ENCODE measurements around the gene PKNOX2.

PKNOX2 gene

DNA sequence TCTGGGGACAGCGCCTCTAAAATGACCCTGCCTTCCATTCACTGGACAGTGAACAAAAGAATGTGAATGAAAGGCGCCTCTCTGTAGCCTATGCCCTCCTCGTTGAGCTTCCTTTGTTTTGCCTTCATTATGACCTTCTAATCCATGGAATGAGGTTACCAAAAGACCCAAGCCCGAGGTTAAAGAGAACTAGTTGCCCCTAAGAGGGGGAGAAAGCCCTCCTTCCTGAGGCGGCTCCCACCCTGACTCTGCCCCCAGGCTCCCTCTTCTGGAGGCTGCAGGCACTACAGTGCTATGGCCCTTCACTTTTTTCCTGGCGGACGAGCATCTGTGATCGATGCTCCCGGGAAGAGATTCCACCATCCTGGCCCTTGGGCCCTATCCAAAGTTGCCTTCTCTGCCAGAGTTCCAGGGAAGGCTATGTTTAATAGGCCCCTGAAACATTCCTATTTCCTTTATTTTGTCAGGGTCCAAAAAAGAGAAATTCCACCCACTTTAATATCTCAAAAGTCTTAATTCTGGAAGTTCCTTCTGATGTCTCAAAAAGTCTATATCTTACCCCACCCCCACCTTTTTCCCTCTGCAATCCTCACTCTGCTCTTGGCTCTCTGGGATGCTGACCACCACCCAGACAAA is 184.2 kb downstream of the PKNOX2 start:
- no peaks in the 10 kb centered on the region for H3K9me3 Mint-ChIP-seq
- no peaks in the 10 kb centered on the region for H3K36me3 Mint-ChIP-seq (ENCODE audit: low read depth)
- peaks cover 6% of the 10 kb centered on the region for H3K27me3 Mint-ChIP-seq (ENCODE audit: low read depth)
- no peak overlapping the region for H3K4me3 Mint-ChIP-seq
- no peak overlapping the region for H3K27ac Mint-ChIP-seq
- H3K4me1 Mint-ChIP-seq (ENCODE audit: low read depth) = no peaks in the 10 kb centered on the region
- peak; percentile 12 for DNase-seq (ENCODE audit: low spot score)

DNA sequence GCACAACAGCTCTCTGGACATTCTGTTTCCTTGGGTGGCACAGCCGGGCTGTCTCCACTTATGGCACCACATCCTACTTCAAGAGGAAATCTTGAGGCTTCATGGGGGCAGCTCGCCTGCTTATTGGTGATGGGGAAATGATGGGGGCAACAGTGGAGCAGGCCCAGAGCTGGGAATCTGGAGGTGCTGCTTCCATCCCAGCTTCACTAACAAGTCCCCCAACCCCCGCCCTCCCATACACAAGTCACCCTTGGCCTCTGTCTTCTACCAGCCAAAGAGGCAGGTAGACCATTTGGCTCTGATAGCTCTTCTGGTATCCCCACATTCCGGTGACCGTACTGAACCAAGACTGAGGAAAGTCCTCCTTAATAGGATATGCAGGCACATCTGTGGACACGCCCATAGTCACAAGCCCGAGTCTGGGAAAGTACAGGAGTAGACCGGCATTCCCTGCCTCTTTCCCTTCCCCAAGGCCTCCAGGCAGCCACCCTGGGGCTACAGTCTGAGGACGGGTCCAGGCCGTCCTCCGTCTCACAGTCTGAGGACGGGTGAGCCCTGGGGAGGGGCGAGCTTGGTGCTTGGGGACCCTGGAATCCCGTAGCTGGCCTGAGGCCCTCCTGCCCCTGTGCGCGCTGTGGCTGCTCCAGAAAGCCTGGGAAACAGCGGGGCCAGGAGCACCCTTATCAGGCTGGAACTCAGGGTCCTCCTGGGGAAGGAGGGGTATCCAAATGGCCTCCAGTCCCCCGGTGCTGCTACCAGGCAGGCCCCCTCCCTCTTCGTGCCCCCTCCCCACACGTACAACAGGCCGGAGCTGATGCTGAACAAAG is 185.9 kb downstream of the PKNOX2 start:
- Mint-ChIP-seq H3K4me1 (ENCODE audit: low read depth) (no peaks in the 10 kb centered on the region), H3K9me3 (no peaks in the 10 kb centered on the region), H3K27ac (no peak overlapping the region), H3K36me3 (ENCODE audit: low read depth) (no peaks in the 10 kb centered on the region), H3K27me3 (ENCODE audit: low read depth) (peaks cover 3% of the 10 kb centered on the region), H3K4me3 (no peak overlapping the region)
- no peak for DNase-seq (ENCODE audit: low spot score)

DNA sequence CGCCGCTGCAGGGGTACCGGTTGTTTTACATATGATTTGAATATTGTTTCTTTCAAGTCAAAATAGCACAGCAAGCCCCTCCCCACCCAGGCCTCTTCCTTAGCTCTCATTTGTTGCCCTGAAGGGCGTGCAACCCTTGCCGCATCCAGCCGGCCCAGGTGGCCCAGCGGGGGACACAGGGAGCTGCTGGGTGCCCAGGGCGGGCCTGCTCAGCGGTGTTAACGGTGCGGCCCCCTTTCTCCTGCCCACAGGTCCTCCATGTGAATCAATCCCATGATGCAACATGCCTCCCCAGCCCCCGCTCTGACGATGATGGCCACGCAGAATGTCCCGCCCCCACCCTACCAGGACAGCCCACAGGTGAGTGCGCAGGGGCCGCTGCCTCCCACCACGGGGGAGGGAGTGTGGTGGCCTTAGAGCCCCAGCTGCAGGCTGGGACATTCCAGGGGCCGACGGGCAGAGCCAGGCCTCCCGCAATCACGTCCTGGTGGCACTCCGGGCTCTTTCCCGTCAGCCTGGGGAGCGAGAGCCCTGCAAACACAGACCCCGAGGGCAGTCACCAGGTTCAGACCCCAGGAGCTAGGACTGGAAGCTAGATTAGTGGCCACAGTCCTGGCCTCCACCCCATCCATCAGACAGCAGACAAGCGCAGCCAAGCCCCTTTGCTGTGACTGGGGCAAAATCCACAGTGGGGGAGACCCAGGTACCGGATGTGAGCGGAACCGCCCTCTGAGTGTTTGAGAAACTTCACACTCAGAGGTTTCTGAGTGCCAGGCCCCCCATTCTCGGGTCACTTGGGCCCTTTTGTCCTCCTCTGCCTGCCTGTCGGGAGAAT is 186.7 kb downstream of the PKNOX2 start:
- peaks cover 3% of the 10 kb centered on the region for H3K27me3 Mint-ChIP-seq (ENCODE audit: low read depth)
- no peak overlapping the region for H3K4me3 Mint-ChIP-seq
- no peak for DNase-seq (ENCODE audit: low spot score)
- H3K36me3 Mint-ChIP-seq (ENCODE audit: low read depth) = no peaks in the 10 kb centered on the region
- no peaks in the 10 kb centered on the region for H3K4me1 Mint-ChIP-seq (ENCODE audit: low read depth)
- no peak overlapping the region for H3K27ac Mint-ChIP-seq
- H3K9me3 Mint-ChIP-seq = no peaks in the 10 kb centered on the region

DNA sequence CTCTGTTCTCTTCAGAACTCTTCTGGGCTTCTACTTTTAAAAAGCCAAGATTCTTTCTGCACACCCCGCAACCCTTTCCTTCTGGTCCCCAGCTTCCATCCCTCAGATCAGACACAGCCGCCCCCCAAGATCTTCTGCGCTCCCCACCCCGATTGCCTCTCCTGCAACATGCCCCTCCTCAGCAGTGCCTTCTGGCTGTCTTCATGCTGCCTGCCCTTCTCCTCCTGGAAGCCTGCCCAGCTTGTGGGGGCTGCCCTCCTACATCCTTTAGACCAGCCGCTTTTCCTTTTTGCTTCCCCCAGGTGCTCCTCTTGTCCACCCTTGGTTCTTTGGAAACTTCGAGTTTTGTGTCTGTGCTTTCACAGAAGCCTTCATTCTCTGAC is 187.3 kb downstream of the PKNOX2 start:
- no peak for DNase-seq (ENCODE audit: low spot score)

DNA sequence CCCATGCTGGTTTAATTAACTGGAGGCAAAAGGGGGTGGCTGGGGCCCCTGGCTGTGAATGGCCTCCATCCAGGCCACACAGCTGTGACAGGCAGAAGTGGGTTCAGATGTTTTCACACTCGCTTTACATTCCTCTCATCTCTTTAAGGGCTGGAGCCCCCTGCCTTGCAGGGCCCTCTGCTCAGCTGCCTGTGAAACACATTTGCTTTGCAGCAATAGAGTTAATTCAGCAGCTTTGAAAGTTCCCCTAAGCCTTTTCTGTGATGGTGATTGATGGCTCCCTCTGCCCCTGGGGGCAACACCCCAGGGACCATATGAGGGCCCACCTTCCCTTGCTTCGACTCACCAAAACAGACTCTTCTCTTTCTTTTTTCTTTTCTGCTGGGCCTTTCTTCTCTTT is 192.2 kb downstream of the PKNOX2 start:
- no peaks in the 10 kb centered on the region for H3K36me3 Mint-ChIP-seq (ENCODE audit: low read depth)
- H3K4me3 Mint-ChIP-seq = no peak overlapping the region
- no peaks in the 10 kb centered on the region for H3K9me3 Mint-ChIP-seq
- no peak for DNase-seq (ENCODE audit: low spot score)
- H3K27ac Mint-ChIP-seq = no peak overlapping the region
- no peaks in the 10 kb centered on the region for H3K27me3 Mint-ChIP-seq (ENCODE audit: low read depth)
- no peaks in the 10 kb centered on the region for H3K4me1 Mint-ChIP-seq (ENCODE audit: low read depth)

More for the DNA sequence above, 187.3 kb downstream of the PKNOX2 start:
- H3K27ac Mint-ChIP-seq = no peak overlapping the region
- no peaks in the 10 kb centered on the region for H3K4me1 Mint-ChIP-seq (ENCODE audit: low read depth)
- no peaks in the 10 kb centered on the region for H3K9me3 Mint-ChIP-seq
- H3K36me3 Mint-ChIP-seq (ENCODE audit: low read depth) = no peaks in the 10 kb centered on the region
- peaks cover 3% of the 10 kb centered on the region for H3K27me3 Mint-ChIP-seq (ENCODE audit: low read depth)
- H3K4me3 Mint-ChIP-seq = no peak overlapping the region

DNA sequence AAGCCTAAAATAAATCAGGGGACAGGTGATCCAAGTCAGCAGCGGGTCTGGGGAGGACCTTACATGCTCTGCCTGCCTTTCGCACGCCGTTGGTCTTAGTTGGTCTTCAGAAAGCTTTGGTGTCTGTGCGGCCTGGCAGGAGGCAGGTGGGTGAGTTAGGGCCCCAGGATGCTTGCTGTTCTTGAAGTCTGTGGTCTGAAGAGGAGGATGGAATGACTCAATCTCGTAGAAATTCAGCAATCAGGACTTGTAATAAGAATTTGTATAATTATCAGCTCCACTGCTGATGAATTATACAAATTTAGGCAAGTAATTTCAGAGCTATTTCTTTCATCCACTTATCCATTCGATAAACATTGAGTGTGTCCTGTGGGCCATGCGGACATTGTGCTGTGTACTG is 193.0 kb downstream of the PKNOX2 start:
- H3K4me1 Mint-ChIP-seq (ENCODE audit: low read depth) = no peaks in the 10 kb centered on the region
- H3K4me3 Mint-ChIP-seq = no peak overlapping the region
- no peaks in the 10 kb centered on the region for H3K9me3 Mint-ChIP-seq
- no peak overlapping the region for H3K27ac Mint-ChIP-seq
- no peak for DNase-seq (ENCODE audit: low spot score)
- H3K27me3 Mint-ChIP-seq (ENCODE audit: low read depth) = no peaks in the 10 kb centered on the region
- H3K36me3 Mint-ChIP-seq (ENCODE audit: low read depth) = no peaks in the 10 kb centered on the region

DNA sequence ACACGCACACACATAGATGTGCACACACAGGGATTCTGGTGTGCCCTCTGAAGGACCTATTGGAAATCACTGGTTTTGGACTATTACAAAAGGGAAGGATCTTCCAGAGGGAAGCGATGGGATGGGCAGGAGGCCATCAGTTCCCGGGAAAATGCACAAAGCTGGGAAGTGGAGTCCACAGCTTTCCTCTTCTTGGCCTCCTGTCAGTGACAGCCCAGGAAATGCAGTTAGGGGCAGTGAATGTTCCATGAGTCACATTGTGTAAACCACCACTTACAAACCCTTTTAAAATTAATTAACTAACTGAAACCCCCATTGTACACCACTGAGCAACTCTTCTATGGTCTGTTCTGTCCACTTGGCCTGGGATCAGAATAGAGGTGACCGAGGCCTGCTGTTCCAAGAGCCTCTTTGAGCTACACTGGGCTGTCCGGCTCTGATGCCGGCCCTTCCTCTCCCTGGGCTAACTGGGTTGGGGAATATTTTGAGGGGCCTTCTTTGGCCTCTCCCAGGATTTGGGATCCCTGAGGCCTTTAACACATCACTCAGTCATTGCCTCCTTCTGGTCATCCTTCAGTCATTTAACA is 193.8 kb downstream of the PKNOX2 start:
- no peaks in the 10 kb centered on the region for H3K27me3 Mint-ChIP-seq (ENCODE audit: low read depth)
- no peaks in the 10 kb centered on the region for H3K4me1 Mint-ChIP-seq (ENCODE audit: low read depth)
- H3K9me3 Mint-ChIP-seq = no peaks in the 10 kb centered on the region
- no peak overlapping the region for H3K27ac Mint-ChIP-seq
- H3K4me3 Mint-ChIP-seq = no peak overlapping the region
- DNase-seq (ENCODE audit: low spot score) = no peak
- no peaks in the 10 kb centered on the region for H3K36me3 Mint-ChIP-seq (ENCODE audit: low read depth)

DNA sequence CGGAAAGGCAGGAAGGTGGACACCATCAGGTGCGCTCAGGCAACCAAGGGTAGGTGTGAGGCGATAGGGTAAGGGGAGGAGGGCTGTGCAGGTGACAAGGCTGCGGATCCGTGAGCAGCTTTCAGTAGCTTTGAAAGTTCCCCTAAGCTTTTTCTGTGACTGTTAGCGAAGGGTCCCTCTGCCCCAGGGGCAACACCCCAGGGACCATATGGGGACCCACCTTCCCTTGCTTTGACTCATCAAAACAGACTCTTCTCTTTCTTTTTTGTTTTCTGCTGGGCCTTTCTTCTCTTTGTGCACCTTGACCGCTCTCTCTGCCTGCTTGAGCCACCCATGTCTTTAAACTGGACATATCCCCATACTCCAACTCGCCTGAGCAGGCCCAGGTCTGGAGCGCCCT is 194.6 kb downstream of the PKNOX2 start:
- Mint-ChIP-seq H3K4me3 (no peak overlapping the region), H3K4me1 (ENCODE audit: low read depth) (no peaks in the 10 kb centered on the region), H3K36me3 (ENCODE audit: low read depth) (no peaks in the 10 kb centered on the region), H3K27me3 (ENCODE audit: low read depth) (no peaks in the 10 kb centered on the region), H3K27ac (no peak overlapping the region), H3K9me3 (no peaks in the 10 kb centered on the region)
- no peak for DNase-seq (ENCODE audit: low spot score)

DNA sequence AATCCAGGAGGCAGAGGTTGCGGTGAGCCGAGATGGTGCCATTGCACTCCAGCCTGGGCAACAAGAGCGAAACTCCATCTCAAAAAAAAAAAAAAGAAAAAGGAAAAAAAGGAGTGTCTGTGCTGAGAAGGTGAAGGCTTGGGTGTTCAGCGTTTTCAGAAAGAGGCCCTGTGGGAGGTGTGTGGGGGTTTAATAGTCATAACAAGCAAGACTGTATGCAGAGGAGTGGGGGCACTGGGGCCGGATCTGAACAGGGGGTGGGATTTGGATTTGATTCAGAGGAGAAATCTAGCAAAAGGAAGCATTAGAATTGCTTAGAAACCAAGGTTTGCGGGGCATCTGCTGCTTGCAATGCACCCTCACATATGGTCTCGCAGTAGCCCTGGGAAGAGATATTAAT is 195.5 kb downstream of the PKNOX2 start:
- no peak overlapping the region for H3K4me3 Mint-ChIP-seq
- no peaks in the 10 kb centered on the region for H3K27me3 Mint-ChIP-seq (ENCODE audit: low read depth)
- H3K9me3 Mint-ChIP-seq = no peaks in the 10 kb centered on the region
- H3K27ac Mint-ChIP-seq = no peak overlapping the region
- DNase-seq (ENCODE audit: low spot score) = no peak
- H3K4me1 Mint-ChIP-seq (ENCODE audit: low read depth) = no peaks in the 10 kb centered on the region
- H3K36me3 Mint-ChIP-seq (ENCODE audit: low read depth) = no peaks in the 10 kb centered on the region

DNA sequence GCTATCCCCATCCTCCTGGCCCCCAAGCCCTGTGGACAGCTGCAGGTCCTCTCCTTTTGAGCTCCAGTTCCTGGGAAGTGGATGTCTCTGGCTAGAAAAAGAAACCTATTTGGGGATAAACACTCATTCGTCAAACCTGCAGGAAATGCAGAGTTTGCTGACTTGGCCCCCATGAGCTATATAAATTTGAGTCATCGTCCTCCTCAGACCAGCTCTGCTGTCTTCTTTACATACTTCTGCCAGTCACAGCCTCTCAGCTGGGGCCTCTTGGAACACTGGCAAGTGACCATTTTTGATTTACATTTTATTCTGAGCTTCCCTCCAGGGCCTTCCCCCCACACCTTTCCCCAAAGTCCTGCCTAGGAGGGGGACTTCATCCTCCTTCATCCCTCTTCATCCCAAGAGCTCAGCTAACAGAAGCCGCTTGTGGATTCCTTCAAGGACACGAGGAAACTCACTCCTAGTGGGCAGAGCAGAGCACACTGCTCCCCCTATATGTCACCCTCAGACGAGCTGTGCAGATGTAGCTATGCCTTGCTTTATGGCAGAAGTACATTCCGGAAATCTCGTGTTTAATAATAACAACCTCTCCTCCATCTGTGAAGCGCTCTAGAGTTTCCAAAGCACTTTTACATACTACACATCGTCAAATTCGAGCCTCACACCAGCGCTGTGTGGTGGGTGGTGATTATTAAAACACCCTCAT is 199.7 kb downstream of the PKNOX2 start:
- no peaks in the 10 kb centered on the region for H3K4me1 Mint-ChIP-seq (ENCODE audit: low read depth)
- no peak overlapping the region for H3K27ac Mint-ChIP-seq

DNA sequence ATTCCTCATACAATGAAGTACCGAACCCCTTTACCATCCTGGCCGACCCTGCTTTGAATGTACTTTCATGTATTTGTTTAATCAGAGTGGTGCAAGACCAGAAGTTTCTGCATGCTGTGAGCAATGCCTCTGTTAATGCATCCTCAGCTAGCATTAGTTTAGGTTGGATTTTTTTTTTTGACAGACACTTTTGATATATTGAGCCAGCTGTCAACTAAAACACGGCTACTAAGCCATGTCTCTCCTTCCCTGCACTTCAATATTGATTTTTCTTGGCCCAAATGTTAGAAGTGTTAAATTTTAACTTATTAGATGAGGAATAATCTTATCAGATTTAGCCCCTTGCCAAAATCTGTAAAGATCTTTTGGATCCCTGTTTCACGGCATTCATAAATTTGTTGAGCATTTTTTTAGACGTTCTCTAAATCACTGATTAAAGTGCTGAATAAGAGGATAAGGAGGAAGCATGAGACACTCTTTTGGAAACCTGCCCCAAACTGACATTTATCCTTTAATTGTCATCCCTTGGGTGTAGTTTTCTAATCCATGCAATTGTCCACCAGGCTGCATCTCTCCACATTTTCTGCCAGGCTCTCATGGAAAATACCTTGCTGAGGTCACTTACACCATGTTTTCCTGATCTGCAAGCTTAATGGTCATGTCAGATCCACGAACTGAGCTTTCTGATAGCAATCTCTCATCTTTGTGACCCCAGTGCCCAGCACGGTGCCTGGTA is 200.8 kb downstream of the PKNOX2 start:
- DNase-seq (ENCODE audit: low spot score) = no peak
- no peak overlapping the region for H3K4me3 Mint-ChIP-seq
- H3K27me3 Mint-ChIP-seq (ENCODE audit: low read depth) = peaks cover 5% of the 10 kb centered on the region
- no peaks in the 10 kb centered on the region for H3K9me3 Mint-ChIP-seq
- no peak overlapping the region for H3K27ac Mint-ChIP-seq
- H3K36me3 Mint-ChIP-seq (ENCODE audit: low read depth) = no peaks in the 10 kb centered on the region
- H3K4me1 Mint-ChIP-seq (ENCODE audit: low read depth) = no peaks in the 10 kb centered on the region

More for the DNA sequence above, 199.7 kb downstream of the PKNOX2 start:
- no peak overlapping the region for H3K4me3 Mint-ChIP-seq
- no peaks in the 10 kb centered on the region for H3K27me3 Mint-ChIP-seq (ENCODE audit: low read depth)
- DNase-seq (ENCODE audit: low spot score) = no peak
- H3K9me3 Mint-ChIP-seq = no peaks in the 10 kb centered on the region
- no peaks in the 10 kb centered on the region for H3K36me3 Mint-ChIP-seq (ENCODE audit: low read depth)

DNA sequence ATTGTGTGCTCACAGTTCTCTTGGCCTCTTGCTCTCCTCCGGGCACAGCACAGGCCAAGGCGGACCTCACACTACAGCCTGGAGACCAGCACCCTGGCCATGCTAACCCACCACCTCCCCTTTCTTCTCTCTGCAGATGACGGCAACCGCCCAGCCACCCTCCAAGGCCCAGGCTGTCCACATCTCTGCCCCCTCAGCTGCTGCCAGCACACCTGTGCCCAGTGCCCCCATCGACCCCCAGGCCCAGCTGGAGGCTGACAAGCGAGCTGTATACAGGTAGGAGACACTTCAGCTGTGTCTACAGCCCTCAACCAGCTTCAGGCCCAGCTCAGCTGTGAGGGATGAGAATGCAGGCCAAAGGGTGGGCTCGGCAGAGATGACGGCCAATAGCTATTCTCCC is 203.2 kb downstream of the PKNOX2 start:
- Mint-ChIP-seq H3K4me3 (no peak overlapping the region), H3K27ac (no peak overlapping the region), H3K27me3 (ENCODE audit: low read depth) (peaks cover 24% of the 10 kb centered on the region), H3K36me3 (ENCODE audit: low read depth) (no peaks in the 10 kb centered on the region), H3K9me3 (no peaks in the 10 kb centered on the region), H3K4me1 (ENCODE audit: low read depth) (no peaks in the 10 kb centered on the region)
- DNase-seq (ENCODE audit: low spot score) = no peak

DNA sequence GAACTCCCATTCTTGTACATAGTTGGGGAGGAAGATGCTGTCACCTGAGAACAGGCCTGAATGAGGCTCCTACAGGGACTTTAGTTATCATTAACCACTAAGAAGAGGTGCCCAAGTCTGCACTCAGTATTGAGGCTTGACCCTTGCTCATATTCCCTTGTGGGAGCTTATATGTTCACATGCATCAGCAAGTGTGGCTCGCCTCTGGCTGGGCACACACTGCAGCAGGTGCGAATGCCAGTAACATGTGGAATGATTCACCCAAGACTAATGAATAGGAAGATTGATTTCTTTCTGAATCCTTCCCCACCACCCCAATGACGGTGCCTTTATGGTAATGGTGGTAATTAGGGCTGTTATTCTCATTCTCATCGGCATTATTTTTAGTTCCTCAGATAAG is 204.2 kb downstream of the PKNOX2 start:
- H3K27ac Mint-ChIP-seq = no peak overlapping the region
- no peak overlapping the region for H3K4me3 Mint-ChIP-seq
- no peaks in the 10 kb centered on the region for H3K4me1 Mint-ChIP-seq (ENCODE audit: low read depth)
- H3K9me3 Mint-ChIP-seq = no peaks in the 10 kb centered on the region
- H3K36me3 Mint-ChIP-seq (ENCODE audit: low read depth) = no peaks in the 10 kb centered on the region
- no peak for DNase-seq (ENCODE audit: low spot score)
- peaks cover 25% of the 10 kb centered on the region for H3K27me3 Mint-ChIP-seq (ENCODE audit: low read depth)

Data from T-helper 2 cell treated with Interferon-gamma antibody and Interleukin-4, amounts not matched to agents 5 μg/mL and 100 μg/mL, for 36 hours (primary cell).